Measurements from ENCODE around the gene PHLDB1. TPM values are rescaled to one million over a fixed set of nuclear protein-coding genes. Genes with fewer than 3 reads are reported as not detected.

The PHLDB1 gene
- total RNA-seq, 1 experiment from 2014 or later: 36.2 TPM

DNA sequence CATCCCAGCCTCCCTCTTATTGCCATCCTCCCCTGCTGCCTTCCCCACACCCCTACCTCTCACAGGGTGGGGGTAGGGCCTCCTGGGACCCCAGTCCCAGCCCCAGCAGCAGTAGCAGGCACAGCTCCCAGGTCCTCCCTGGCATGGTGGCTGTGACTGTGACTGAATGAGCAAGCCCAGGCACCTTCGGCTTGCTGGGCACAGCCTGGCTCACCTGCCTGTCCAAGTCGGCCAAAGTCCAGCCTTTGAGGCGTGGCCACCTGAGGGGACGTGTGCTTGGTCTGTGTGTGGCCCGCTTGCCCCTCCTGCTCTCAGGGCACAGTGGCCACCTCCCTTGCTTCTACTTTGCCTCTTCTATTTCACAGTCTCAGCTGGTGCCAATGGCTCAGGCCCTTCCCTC is 72.1 kb downstream of the PHLDB1 start, which contains the start of gene TREH (continued):
- TF ChIP-seq, protein P1, sequence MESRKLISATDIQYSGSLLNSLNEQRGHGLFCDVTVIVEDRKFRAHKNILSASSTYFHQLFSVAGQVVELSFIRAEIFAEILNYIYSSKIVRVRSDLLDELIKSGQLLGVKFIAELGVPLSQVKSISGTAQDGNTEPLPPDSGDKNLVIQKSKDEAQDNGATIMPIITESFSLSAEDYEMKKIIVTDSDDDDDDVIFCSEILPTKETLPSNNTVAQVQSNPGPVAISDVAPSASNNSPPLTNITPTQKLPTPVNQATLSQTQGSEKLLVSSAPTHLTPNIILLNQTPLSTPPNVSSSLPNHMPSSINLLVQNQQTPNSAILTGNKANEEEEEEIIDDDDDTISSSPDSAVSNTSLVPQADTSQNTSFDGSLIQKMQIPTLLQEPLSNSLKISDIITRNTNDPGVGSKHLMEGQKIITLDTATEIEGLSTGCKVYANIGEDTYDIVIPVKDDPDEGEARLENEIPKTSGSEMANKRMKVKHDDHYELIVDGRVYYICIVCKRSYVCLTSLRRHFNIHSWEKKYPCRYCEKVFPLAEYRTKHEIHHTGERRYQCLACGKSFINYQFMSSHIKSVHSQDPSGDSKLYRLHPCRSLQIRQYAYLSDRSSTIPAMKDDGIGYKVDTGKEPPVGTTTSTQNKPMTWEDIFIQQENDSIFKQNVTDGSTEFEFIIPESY (IDR thresholded peaks at IDR 0.05; ENCODE audit: extremely low read depth, insufficient replicate concordance, low read length): no peak
- TF ChIP-seq SRF (IDR thresholded peaks at IDR 0.05; ENCODE audit: low read depth) (no peak), ELF1 (IDR thresholded peaks at IDR 0.05; ENCODE audit: borderline replicate concordance, low read depth) (no peak), JUND (IDR thresholded peaks at IDR 0.05) (no peak), TCF7L2 (IDR thresholded peaks at IDR 0.05; ENCODE audit: borderline replicate concordance, extremely low read depth, insufficient read depth, insufficient read length) (no peak), SIN3A (IDR thresholded peaks at IDR 0.05; ENCODE audit: low read depth) (no peak)
- TF ChIP-seq, protein P2, sequence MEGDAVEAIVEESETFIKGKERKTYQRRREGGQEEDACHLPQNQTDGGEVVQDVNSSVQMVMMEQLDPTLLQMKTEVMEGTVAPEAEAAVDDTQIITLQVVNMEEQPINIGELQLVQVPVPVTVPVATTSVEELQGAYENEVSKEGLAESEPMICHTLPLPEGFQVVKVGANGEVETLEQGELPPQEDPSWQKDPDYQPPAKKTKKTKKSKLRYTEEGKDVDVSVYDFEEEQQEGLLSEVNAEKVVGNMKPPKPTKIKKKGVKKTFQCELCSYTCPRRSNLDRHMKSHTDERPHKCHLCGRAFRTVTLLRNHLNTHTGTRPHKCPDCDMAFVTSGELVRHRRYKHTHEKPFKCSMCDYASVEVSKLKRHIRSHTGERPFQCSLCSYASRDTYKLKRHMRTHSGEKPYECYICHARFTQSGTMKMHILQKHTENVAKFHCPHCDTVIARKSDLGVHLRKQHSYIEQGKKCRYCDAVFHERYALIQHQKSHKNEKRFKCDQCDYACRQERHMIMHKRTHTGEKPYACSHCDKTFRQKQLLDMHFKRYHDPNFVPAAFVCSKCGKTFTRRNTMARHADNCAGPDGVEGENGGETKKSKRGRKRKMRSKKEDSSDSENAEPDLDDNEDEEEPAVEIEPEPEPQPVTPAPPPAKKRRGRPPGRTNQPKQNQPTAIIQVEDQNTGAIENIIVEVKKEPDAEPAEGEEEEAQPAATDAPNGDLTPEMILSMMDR (IDR thresholded peaks at IDR 0.05 in 2 of 3, conservative IDR thresholded peaks at IDR 0.05 in 1 of 3; ENCODE audit: borderline replicate concordance in 1 of 3, insufficient read depth in 1 of 3, low read depth in 2 of 3, low read length in 2 of 3): no peak
- TF ChIP-seq, protein P3, sequence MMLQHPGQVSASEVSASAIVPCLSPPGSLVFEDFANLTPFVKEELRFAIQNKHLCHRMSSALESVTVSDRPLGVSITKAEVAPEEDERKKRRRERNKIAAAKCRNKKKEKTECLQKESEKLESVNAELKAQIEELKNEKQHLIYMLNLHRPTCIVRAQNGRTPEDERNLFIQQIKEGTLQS (IDR thresholded peaks at IDR 0.05): no peak

DNA sequence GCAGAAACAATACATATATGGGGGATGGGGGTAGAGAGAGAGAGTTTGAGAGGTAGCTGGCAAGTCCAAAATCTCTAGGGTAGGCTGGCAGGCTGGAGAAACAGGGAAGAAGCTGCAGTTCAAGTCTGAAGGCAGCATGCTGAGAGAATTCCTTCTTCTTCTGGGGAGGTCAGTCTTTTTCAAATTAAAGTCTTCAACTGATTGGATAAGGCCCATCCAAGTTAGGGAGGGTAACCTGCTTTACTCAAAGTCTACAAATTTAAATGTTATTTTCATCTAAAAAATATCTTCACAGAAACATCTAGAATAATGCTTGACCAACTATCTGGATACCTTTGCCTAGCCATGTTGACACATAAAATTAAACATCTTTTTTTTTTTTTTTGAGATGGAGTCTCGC is 75.0 kb downstream of the PHLDB1 start:
- Histone ChIP-seq H3K27ac (ENCODE audit: low read depth, low read length) (no peak overlapping the region), H3K4me1 (ENCODE audit: control insufficient read depth in 1 of 2, insufficient read depth in 2 of 2, low read length in 2 of 2) (peaks cover 9 to 15% of the 10 kb centered on the region in 2 experiments), H3K4me2 (ENCODE audit: low read length) (no peak overlapping the region), H3K9ac (ENCODE audit: low read length) (no peak overlapping the region), H2AFZ (ENCODE audit: low read depth, low read length, poor library complexity, severe bottlenecking) (no peak overlapping the region), H4K20me1 (ENCODE audit: insufficient read depth) (no peaks in the 10 kb centered on the region), H3K79me2 (ENCODE audit: insufficient read depth, low read length) (no peaks in the 10 kb centered on the region), H3K9me2 (ENCODE audit: insufficient read depth) (no peaks in the 10 kb centered on the region), H3K9me3 (ENCODE audit: control insufficient read depth in 1 of 2, insufficient read depth in 1 of 2, low read depth in 1 of 2, low read length in 2 of 2) (no peaks in the 10 kb centered on the region), H3K36me3 (ENCODE audit: control insufficient read depth in 1 of 2, insufficient read depth in 2 of 2, low read length in 2 of 2) (no peaks in the 10 kb centered on the region), H3K4me3 (replicated peaks in 1 of 2; ENCODE audit: low read depth in 1 of 2, low read length in 2 of 2) (no peak overlapping the region), H3K27me3 (ENCODE audit: insufficient read depth, low read length) (no peaks in the 10 kb centered on the region)
- BruUV-seq (replicated peaks): no TSS peak
- ChIA-PET RAD21 (ENCODE audit: low non-redundant PET in 1 of 2, low total read pairs in 2 of 2, uncharacterized antibody in 2 of 2, unreplicated experiment in 2 of 2) (no interaction called here), CTCF (no interaction called here), POLR2A (no interaction called here)
- ATAC-seq (no peak), DNase-seq (ENCODE audit: low read depth, low spot score) (no peak)
- intact Hi-C loops (cut with micrococcal nuclease): no loop called here
- no peak for TF ChIP-seq FOSL1 (IDR thresholded peaks at IDR 0.05; ENCODE audit: low read depth)
- TF ChIP-seq ZFX (IDR thresholded peaks at IDR 0.05): no peak
- no peak for TF ChIP-seq YY1 (IDR thresholded peaks at IDR 0.05; ENCODE audit: extremely low read depth, insufficient replicate concordance, low read depth, low read length)
- TF ChIP-seq EZH2phosphoT487 (IDR thresholded peaks at IDR 0.05; ENCODE audit: borderline replicate concordance): no peak
- TF ChIP-seq, protein P1 (IDR thresholded peaks at IDR 0.05; ENCODE audit: extremely low read depth, insufficient replicate concordance, low read length): no peak
- no peak for TF ChIP-seq RAD21 (IDR thresholded peaks at IDR 0.05; ENCODE audit: low read depth)
- no peak for TF ChIP-seq JUND (IDR thresholded peaks at IDR 0.05)
- no peak for TF ChIP-seq EZH2 (IDR thresholded peaks at IDR 0.05)
- TF ChIP-seq, protein P4, sequence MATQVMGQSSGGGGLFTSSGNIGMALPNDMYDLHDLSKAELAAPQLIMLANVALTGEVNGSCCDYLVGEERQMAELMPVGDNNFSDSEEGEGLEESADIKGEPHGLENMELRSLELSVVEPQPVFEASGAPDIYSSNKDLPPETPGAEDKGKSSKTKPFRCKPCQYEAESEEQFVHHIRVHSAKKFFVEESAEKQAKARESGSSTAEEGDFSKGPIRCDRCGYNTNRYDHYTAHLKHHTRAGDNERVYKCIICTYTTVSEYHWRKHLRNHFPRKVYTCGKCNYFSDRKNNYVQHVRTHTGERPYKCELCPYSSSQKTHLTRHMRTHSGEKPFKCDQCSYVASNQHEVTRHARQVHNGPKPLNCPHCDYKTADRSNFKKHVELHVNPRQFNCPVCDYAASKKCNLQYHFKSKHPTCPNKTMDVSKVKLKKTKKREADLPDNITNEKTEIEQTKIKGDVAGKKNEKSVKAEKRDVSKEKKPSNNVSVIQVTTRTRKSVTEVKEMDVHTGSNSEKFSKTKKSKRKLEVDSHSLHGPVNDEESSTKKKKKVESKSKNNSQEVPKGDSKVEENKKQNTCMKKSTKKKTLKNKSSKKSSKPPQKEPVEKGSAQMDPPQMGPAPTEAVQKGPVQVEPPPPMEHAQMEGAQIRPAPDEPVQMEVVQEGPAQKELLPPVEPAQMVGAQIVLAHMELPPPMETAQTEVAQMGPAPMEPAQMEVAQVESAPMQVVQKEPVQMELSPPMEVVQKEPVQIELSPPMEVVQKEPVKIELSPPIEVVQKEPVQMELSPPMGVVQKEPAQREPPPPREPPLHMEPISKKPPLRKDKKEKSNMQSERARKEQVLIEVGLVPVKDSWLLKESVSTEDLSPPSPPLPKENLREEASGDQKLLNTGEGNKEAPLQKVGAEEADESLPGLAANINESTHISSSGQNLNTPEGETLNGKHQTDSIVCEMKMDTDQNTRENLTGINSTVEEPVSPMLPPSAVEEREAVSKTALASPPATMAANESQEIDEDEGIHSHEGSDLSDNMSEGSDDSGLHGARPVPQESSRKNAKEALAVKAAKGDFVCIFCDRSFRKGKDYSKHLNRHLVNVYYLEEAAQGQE (IDR thresholded peaks at IDR 0.05; ENCODE audit: low read depth): no peak
- TF ChIP-seq CEBPB (IDR thresholded peaks at IDR 0.05; ENCODE audit: low read depth): no peak

Measured in HCT116 (cell line).